Small intestine (tissue), 7 donors: ENCODE data around the gene EEFSEC. TPM values are rescaled to one million over a fixed set of nuclear protein-coding genes. Genes with fewer than 3 reads are reported as not detected.

Source experiments
- DNase-seq, 2 donors: peaks; one replicate each; pipeline versions ENCODE4 v3.0.0 to v3.0.0-alpha.2; 2013
- FAIRE-seq: peaks from 2 replicates; lab custom pipeline; 2012; peaks lifted over from hg19 to GRCh38; lab: Jason Lieb, UNC
- H3K27ac ChIP-seq, 3 donors: one replicate each; pipeline ENCODE4 v1.5.1; 2013; ENCODE audit warnings: low read length in 2 of 3, mild to moderate bottlenecking in 2 of 3, control low read depth in 1 of 3, inconsistent platforms in 1 of 3, low read depth in 1 of 3, moderate library complexity in 1 of 3
- H3K27me3 ChIP-seq, 3 donors: one replicate each; pipeline ENCODE4 v1.6.1; 2013; ENCODE audit warnings: low read length in 3 of 3, inconsistent platforms in 1 of 3; ENCODE audit not compliant: control insufficient read depth in 3 of 3, insufficient read depth in 3 of 3
- H3K36me3 ChIP-seq, 3 donors: one replicate each; pipeline ENCODE4 v1.6.1; 2013; ENCODE audit warnings: low read length in 3 of 3, inconsistent platforms in 1 of 3, low read depth in 1 of 3, mild to moderate bottlenecking in 1 of 3, moderate library complexity in 1 of 3; ENCODE audit not compliant: control insufficient read depth in 3 of 3, insufficient read depth in 2 of 3
- H3K4me1 ChIP-seq, 3 donors: one replicate each; pipeline ENCODE4 v1.6.1; 2013; ENCODE audit warnings: low read length in 2 of 3, inconsistent platforms in 1 of 3, low read depth in 1 of 3, mild to moderate bottlenecking in 1 of 3, moderate library complexity in 1 of 3; ENCODE audit not compliant: control insufficient read depth in 3 of 3, insufficient read depth in 2 of 3
- H3K4me3 ChIP-seq, 3 donors: one replicate each; pipeline ENCODE4 v1.5.1; 2013; ENCODE audit warnings: low read length in 3 of 3, control low read depth in 1 of 3, inconsistent platforms in 1 of 3, low read depth in 1 of 3, mild to moderate bottlenecking in 1 of 3, moderate library complexity in 1 of 3
- H3K9me3 ChIP-seq, 2 donors: one replicate each; pipeline ENCODE4 v1.6.1; 2013; ENCODE audit warnings: low read depth in 1 of 2, low read length in 1 of 2; ENCODE audit not compliant: control insufficient read depth in 2 of 2, insufficient read depth in 1 of 2
- WGBS, 3 donors: extraction: QIAGEN DNeasy Blood & Tissue Kit; methylation state at CpG; one replicate each; pipeline ENCODE4 v1.1.7; 2013; 5-methylcytosine and 5-hydroxymethylcytosine counted together
- polyA plus RNA-seq, 4 donors: library from polyadenylated mRNA; stranded (reverse) in 3 of 4; unstranded in 1 of 4; fragments of 200-250 nt in 3 of 4; fragments of 120-200 nt in 1 of 4; gene quantifications; one replicate each; pipeline versions ENCODE4 v1.2.1 to v1.2.3, GENCODE V29; 2013
- donor health status: healthy with polysubstance abuse.
- donor health status: control.
- donor health status: control.
- donor health status: Bipolar disorder and iron deficiency.
- donor health status: healthy.

EEFSEC gene
- polyA plus RNA-seq, 4 donors, result 4.9 to 29.0 (median 10.2) TPM

DNA sequence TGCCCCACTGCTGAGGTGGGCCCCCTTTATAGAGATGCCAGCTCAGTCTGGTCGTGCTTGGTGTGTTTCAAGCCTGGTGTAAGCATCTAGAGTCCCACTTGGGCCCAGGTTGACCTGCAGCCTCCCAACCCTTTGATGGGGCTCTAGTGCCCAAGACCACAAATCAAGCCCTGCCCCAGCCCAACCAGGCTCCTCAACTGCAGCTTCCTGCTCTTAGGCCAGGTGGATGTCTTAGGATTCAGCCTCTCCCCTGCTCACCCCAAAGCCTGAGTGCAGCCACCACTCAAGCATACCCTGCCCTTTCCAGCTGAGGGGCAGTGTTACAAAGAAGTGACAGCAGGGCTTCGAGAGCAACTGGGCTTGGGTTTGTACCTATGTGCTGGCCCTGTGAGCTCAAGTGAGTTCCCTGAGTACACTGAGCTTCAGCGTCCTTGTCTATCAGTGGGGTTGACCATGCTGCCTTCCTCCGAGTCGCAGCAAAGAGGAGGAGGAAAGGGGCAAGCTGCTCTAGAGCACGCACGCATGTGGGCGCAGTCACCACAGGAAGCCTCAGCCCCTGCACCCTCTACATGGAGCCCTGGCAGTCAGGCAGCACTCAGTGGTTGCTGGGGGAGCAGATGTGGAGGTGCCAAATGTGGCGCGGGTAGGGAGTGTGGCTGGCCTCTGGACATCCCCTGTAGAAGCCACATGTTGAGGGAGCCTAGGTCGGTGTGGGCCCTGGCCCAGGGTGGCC lies 120.7 kb downstream of the EEFSEC start:
- peaks cover 0 to 8% (median 0%) of the 10 kb centered on the region in 3 donors for H3K4me1 ChIP-seq
- H3K36me3 ChIP-seq, result peaks cover 0 to 48% (median 0%) of the 10 kb centered on the region in 3 donors
- no peak overlapping the region for H3K4me3 ChIP-seq
- FAIRE-seq, result no peak
- DNase-seq, result no peak
- no peak overlapping the region for H3K27ac ChIP-seq
- 87 to 93% (median 90%) methylated on average over 11 of the region's 11 CpGs for WGBS, 3 donors
- no peaks in the 10 kb centered on the region for H3K9me3 ChIP-seq
- no peaks in the 10 kb centered on the region for H3K27me3 ChIP-seq

DNA sequence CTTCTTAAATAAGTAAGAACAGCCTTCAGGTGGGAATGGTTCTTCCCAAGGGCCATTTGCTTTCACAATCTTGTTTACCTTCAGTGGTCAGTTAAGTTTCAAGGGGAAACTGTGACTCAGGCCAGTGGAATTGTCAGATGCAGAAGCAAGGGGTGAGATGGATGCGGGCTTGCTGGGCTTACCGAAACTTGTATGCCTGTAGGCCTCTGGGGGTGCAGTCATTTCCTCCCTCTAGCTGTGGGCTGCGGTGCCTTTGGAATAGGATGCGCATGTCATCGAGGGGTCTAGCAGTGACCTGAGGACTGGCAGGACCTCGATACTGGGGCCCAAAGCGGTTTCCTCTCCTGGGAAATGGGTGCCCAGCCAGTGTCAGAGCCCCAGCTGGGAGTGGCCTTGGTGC lies 121.6 kb downstream of the EEFSEC start:
- Histone ChIP-seq H3K9me3 (no peaks in the 10 kb centered on the region), H3K27ac (no peak overlapping the region), H3K27me3 (no peaks in the 10 kb centered on the region), H3K4me3 (no peak overlapping the region), H3K36me3 (peaks cover 0 to 48% (median 0%) of the 10 kb centered on the region in 3 donors), H3K4me1 (peaks cover 0 to 14% (median 0%) of the 10 kb centered on the region in 3 donors)
- DNase-seq, result no peak
- 95 to 98% (median 97%) methylated on average over 7 of the region's 7 CpGs for WGBS, 3 donors
- no peak for FAIRE-seq

DNA sequence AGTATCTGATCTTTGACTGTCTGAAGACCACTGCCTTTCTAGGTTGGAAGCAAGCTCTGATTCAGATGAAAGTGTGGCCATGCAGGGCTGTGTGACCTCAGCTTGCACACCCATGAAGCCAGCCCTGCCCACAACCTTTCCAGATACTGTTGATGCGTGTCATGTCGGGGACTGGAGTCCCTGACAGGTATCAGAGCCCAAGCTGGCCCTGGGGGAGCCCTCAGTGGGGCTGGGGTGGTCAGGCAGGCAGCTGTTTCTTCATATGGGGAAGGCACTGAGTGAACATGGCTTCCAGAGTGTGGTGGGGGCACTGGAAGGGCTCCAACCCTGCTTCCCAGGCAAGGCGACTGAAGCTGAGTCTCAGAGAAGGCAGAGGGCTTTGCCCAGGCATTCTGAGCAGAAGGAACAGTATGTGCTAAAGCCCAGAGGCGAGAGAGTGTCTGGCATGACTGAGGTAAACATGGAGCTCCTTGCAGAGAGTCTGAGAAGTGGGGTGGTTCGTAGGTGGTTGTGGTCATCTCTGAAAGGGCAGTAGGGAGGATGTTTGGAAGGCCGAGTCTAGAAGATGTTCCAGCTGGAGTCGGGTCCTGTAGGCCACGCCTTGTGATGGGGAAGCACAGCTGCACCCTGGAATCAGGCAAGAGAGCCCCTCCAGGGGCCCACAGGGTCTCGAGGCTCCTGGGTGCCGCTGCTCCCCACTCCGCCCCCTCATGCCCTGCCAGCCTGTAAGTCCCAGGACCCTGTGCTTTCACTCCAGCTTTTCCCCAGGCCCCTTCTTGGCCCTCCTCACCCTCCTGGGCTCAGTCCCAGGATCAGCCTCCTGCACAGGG lies 122.2 kb downstream of the EEFSEC start:
- Histone ChIP-seq H3K27me3 (no peaks in the 10 kb centered on the region), H3K36me3 (peaks cover 0 to 50% (median 0%) of the 10 kb centered on the region in 3 donors), H3K4me3 (no peak overlapping the region), H3K9me3 (no peaks in the 10 kb centered on the region), H3K4me1 (peaks cover 0 to 18% (median 0%) of the 10 kb centered on the region in 3 donors), H3K27ac (no peak overlapping the region)
- DNase-seq (no peak), FAIRE-seq (no peak)
- WGBS, 3 donors, result 84 to 91% (median 87%) methylated on average over 11 of the region's 11 CpGs

DNA sequence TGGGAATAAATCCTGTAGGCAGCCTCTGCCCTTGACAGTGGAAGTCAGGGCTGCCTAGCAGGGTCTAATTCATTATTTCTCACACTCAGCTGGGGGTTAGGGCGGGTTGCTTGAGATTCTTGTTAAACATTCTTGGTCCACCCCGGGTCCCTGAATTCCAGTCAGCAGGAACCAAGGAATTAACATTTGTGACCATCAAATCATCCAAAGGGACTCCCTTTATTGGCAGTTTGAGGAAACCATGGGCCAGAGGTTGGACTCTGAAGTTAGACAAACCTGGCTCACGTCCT lies 122.8 kb downstream of the EEFSEC start:
- WGBS, 3 donors, result 71 to 90% (median 85%) methylated on average over 3 of the region's 3 CpGs
- H3K36me3 ChIP-seq, result peaks cover 0 to 49% (median 0%) of the 10 kb centered on the region in 3 donors
- H3K27ac ChIP-seq, result no peak overlapping the region

DNA sequence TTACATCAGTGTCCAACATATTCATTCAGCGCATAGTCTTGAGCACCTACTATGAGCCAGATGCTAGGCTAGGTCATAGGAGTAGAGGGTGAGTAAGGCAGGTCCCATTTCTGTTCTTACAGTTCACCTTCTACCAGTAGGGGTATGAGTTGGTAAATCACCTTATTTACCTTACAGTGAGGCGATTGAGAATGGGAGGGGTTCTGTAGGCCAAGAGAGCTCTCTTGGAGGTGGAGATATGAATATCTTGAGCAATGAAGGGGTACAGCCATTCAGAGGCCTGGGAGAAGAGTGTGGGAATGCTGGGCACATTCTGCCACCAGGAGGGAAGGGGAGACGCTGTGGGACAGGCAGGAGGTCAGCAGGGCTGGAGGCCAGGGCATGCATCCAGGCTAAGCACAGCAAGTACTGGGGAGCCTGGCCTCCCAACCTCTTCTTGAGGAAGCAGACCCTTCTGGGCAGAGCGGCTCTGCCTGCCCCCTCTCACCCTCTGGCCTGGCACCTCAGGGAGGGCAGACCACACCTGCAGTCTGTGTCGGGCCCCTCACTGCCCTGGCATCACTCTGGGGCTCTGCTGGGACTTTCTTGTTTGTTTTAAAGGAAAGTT lies 123.4 kb downstream of the EEFSEC start:
- no peak for FAIRE-seq
- H3K9me3 ChIP-seq, result no peaks in the 10 kb centered on the region
- WGBS, 3 donors, result 87 to 91% (median 88%) methylated on average over 5 of the region's 5 CpGs

More for the DNA sequence above, 122.8 kb downstream of the EEFSEC start:
- no peak for FAIRE-seq
- Histone ChIP-seq H3K9me3 (no peaks in the 10 kb centered on the region), H3K4me3 (no peak overlapping the region), H3K27me3 (no peaks in the 10 kb centered on the region), H3K4me1 (peaks cover 0 to 23% (median 0%) of the 10 kb centered on the region in 3 donors)
- DNase-seq, result no peak

DNA sequence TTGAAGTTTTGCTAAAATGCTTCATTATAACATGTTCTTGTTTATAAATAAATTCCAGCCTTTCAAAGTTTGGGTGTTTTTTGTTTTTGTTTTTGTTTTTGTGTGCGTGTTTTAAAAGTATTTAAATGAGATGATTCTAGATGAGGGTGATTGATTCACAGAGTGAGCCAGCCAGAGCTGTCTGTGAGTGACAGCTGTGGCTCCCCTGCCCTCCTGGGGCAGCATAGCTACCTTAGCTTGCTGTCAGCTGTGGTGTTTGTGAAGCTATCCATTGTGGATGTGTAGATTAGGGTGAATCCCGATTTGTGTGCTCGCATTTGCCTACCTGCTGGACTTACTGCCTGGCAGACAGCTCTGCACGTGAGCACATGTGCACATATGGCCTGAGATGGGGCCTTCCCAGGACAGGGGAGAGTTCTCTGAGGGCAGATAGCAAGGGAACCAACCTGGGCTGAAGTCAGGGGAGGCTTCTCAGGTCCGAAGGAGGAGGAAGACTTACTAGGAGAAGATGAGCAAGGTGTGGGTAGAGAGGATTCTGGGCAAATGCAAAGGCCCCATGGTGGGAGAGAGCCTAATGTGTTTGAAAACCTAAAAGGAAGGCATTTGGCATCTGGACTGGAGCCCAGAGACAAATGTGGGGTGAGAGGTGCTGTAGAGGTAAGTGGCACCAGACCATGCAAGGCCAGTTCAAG lies 124.2 kb downstream of the EEFSEC start:
- Histone ChIP-seq H3K27ac (no peak overlapping the region), H3K27me3 (no peaks in the 10 kb centered on the region), H3K9me3 (no peaks in the 10 kb centered on the region), H3K36me3 (peaks cover 0 to 50% (median 0%) of the 10 kb centered on the region in 3 donors), H3K4me1 (peaks cover 0 to 26% (median 0%) of the 10 kb centered on the region in 3 donors), H3K4me3 (no peak overlapping the region)
- 92 to 96% (median 95%) methylated on average over 5 of the region's 5 CpGs for WGBS, 3 donors
- DNase-seq, result no peak
- FAIRE-seq, result no peak

More for the DNA sequence above, 123.4 kb downstream of the EEFSEC start:
- DNase-seq, result no peak
- Histone ChIP-seq H3K27ac (no peak overlapping the region), H3K36me3 (peaks cover 0 to 47% (median 0%) of the 10 kb centered on the region in 3 donors), H3K4me1 (peaks cover 0 to 23% (median 0%) of the 10 kb centered on the region in 3 donors), H3K4me3 (no peak overlapping the region), H3K27me3 (no peaks in the 10 kb centered on the region)

DNA sequence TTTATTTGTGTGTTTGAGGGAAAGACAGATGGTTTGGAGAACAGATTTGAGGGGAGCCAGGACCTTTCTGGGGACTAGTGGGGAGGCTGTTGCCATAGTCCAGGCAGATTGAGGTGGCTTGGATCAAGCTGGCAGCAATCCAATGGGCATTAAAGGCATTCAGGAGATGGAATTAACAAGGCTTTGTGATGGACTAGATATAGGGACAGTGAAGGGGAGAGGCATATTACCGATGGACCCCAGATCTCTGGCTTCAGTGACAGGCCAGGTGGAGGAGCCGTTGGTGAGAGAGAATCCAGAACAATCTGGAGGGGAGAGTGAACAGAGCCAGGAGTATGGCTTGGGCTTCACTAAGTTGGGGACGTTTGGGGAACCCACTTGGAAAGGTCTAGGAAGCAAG lies 124.8 kb downstream of the EEFSEC start:
- DNase-seq, result no peak
- Histone ChIP-seq H3K9me3 (no peaks in the 10 kb centered on the region), H3K4me1 (peaks cover 0 to 31% (median 0%) of the 10 kb centered on the region in 3 donors), H3K27ac (peak overlapping the region in 2 of 3 donors; percentile 8 to 17), H3K27me3 (no peaks in the 10 kb centered on the region), H3K36me3 (peaks cover 0 to 50% (median 0%) of the 10 kb centered on the region in 3 donors), H3K4me3 (no peak overlapping the region)
- WGBS, 3 donors, result 76 to 91% (median 79%) methylated on average over 3 of the region's 3 CpGs
- no peak for FAIRE-seq
